ENCODE measurements around the gene ERAL1.

GRCh38 chr17:28807925-28808634, 46.7 kb upstream of the ERAL1 start:
- no peak for TF ChIP-seq YY1 (IDR thresholded peaks at IDR 0.05; ENCODE audit: insufficient read depth, insufficient read length)
- no peak for TF ChIP-seq ZNF274 (IDR thresholded peaks at IDR 0.05; ENCODE audit: low read depth, low read length)
- TF ChIP-seq SUZ12 (IDR thresholded peaks at IDR 0.05; ENCODE audit: extremely low read depth, insufficient read depth, insufficient read length) = no peak

All from NT2/D1 (cell line).